RKO (cell line): ENCODE results near the gene TMA16.
"Not testable (repeated sequence)": the region's sequence is repeated elsewhere in the genome, so short reads cannot be mapped to it uniquely, and the experiment has no call there.

Experiments
- DNase-seq: peaks from one replicate; pipeline ENCODE4 v3.0.0-alpha.2; 2016; ENCODE audit warnings: low spot score

Gene TMA16

GRCh38 chr4:163515198-163515597, 20.7 kb downstream of the TMA16 start:
- DNase-seq = no peak

DNA sequence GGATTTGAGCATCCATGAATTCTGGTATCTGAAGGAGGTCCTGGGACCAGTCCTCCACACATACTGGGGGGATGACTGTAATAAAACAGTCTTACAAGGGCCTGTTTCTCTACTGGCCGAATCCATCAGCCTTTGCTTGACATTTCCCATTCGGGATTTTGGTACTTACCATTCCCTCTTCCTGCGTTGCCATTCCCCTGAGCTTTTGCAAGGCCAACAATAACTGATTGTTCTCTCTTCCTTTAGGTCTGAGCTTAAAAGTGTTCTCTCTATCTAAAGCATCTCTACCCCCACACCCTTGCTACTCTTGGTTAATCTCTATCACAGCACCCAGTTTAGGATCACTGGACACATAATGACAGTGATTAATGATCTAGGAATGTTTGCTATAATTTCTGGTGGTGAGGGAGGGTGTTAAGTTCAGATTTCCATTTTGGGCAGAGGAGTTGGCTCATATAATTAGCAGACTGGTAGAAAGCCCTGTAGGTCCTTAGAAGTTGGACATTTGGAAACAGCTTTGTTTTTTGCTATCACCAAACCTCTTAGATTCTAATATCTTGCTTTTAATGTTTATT, 29.4 kb downstream of the TMA16 start:
- peak; percentile 12 for DNase-seq

GRCh38 chr4:163525982-163526381, 31.5 kb downstream of the TMA16 start:
- no peak for DNase-seq

- peak; percentile 62 for DNase-seq
Measured at GRCh38 chr4:163527172-163527571, 32.7 kb downstream of the TMA16 start.

DNA sequence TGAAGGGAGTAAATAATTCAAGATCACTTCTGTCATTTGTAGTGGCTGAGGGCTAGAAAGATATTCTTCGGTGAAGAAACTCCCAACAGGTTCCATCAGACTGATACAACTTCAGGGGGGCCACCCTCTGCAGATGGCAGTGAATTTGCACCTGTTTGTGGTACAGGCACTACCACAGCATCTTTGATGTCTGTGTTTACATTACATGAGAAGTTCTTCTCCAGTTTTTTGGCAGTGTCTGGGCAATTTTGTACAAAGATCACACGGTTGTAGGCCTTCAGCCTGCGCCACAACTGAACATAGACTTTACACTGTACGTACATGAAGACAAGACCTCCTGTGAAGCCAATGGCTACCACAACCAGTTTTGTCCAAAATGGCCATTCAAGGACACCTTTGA, 34.2 kb downstream of the TMA16 start:
- DNase-seq = no peak

DNA sequence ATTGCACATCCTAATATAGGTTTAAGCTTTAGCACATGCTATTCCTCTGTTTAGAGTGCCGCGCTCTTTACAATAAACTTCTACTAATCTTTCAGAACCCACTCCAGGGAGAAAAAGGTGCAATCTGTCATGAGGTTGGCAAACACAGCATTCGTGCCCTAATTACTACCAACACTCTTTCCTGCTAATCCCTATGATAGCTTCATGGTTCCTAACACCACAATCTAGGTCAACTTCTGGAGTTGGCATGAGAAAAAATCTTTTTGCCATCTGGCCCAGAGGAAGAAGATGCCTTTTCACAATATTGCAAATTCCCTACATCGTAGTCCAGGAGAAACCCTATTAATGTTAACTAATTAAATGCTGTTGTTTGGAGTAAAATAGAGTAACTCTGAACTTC, 39.6 kb downstream of the TMA16 start:
- DNase-seq = no peak

- DNase-seq = no peak
Measured at GRCh38 chr4:163535657-163536056, 41.2 kb downstream of the TMA16 start.

- no peak for DNase-seq
Measured at GRCh38 chr4:163536091-163536490, 41.6 kb downstream of the TMA16 start.

DNA sequence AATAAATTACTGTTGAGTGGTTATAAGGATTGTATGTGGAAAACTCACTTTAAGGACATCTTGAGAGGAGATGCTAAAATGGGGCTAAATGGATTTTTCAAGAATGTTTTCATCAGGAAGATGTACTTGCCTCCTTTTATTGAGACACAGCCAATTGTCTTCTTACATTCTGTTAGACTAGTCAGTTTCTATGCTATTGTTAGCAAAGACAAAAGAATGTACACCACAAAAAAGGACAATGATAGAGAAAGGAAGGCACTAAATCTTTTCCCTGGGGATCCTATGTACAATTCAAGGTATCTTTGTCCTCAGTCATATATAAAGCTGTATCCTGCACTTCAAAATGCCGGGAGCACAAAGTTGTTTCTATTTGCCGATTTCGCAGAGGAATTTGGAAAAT, 42.6 kb downstream of the TMA16 start:
- no peak for DNase-seq

- DNase-seq = not testable (repeated sequence)
Measured at GRCh38 chr4:163538820-163539219, 44.3 kb downstream of the TMA16 start.

GRCh38 chr4:163540448-163540847, 46.0 kb downstream of the TMA16 start:
- no peak for DNase-seq

GRCh38 chr4:163540977-163541376, 46.5 kb downstream of the TMA16 start:
- no peak for DNase-seq

DNA sequence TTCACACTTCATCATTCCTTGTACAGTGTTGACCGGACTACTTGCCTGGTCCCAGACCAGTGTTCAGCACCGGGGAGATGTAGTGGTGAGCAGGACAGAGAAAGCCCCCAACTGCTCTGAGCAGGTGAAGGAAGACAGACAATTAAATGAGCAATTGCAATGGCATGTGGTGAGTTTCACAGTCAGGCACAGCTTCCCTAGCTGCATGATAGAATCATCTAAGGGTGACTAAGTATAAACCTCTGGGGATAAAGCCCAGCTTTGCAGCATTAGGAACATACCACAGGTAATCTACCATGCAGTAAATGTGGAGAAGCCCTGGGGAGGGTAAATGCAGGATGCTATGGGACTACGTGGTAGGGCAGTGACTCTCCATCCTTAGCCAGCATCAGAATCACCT, 47.8 kb downstream of the TMA16 start:
- peak; percentile 25 for DNase-seq

DNA sequence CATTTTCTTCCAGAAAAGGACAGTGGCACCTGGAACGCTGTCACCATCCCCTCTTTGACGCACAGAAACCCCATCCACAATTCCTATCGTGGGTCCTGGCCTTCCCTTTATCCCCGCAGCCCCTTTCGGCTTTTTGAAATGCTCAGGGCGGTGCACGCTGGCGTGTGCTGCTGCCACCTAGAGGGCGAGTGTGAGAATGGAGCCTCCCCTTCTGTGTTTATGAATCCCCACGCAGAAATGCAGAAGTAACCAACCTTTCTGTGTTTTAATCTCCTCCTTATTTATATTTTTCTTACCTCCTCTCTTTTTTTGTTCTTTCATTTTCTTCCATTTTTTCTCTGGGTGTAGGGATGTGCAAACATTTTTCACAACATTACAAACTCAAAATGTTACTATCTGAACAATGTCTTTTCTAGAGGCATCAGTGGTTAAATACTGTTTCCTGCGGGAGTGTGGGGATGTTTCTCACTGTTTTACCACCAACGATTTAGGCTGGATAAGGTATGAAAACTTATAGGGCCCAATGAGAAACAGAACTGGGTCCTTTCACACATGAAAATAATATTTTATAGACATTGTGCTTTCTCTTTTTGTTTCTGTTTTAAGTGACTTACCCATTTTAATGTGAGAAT, 50.0 kb downstream of the TMA16 start:
- peak; percentile 61 for DNase-seq

DNA sequence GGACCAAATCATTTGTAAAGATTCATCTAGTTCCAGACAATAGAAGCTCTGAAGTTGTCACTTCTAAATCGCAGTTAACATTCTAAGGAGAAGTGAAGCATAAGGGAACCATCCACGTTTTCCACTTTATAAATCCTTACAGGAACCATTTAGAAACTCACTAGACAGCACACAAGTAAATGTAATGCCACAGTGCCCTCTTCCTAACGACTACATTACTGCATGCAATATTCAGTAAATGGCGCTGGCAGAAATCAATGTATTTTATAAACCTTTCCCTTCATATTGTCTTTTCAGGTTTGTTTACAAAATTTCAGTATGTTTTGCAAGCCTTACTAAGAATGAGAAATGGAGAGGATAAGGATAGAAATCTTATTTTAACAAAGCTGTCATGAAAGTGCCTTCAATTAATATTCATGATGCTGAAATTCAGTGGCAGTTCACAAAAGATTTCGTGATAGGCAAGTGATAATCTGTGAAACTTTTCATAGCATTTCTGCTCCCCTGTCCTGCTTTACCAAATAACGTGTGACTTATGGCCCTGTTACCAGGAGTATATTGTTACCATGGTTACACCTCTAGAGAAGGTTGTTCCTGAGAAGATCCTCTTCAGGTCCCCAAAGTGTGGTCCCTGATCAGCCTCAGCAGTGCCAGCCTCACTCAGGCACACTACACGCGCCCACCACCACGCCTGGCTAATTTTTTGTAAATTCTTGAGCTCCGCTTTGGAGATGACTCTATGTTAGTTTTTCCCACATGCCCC, 54.2 kb downstream of the TMA16 start:
- DNase-seq = peak; percentile 82

DNA sequence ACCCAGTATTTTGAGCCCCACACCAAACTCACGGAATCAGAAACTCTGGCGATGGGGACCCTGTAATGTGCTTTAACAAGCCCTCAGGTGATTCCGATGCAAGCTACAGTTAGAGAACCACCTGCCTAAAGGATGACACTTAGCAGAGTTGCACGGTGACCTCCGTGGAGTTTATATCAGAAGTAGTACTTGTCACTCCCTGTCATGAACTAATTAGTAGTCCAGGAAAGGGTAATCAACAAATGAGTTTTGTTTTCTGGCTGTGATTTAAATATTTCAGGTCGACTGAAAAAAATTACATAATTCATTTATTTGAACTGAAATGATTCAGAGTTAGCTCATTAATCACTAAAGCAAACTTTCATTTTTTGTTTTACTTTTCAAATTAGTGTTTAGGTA, 56.4 kb downstream of the TMA16 start:
- no peak for DNase-seq

DNA sequence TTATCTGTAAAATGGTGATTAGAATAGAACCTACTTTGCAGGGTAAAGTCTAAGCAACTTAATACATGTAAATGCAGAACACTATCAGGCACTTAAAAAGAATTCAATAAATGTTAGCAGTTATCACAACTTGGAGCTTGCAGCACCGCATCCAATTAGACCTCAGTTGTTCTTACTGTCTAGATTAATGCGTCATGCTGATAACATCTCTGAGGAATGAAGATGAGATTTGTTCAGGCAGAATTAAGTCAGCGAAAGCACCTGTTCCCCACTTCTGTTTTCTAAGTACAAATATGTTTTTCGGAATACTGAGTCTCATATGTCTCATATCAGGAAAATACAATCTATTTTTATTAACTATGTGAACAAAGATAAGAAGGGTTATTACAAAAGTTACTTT, 58.7 kb downstream of the TMA16 start:
- DNase-seq = no peak

GRCh38 chr4:163554870-163555465, 60.5 kb downstream of the TMA16 start:
- DNase-seq = peak; percentile 56

GRCh38 chr4:163556177-163556576, 61.7 kb downstream of the TMA16 start:
- peak; percentile 27 for DNase-seq

- DNase-seq = no peak
Measured at GRCh38 chr4:163556650-163557391, 62.3 kb downstream of the TMA16 start.

DNA sequence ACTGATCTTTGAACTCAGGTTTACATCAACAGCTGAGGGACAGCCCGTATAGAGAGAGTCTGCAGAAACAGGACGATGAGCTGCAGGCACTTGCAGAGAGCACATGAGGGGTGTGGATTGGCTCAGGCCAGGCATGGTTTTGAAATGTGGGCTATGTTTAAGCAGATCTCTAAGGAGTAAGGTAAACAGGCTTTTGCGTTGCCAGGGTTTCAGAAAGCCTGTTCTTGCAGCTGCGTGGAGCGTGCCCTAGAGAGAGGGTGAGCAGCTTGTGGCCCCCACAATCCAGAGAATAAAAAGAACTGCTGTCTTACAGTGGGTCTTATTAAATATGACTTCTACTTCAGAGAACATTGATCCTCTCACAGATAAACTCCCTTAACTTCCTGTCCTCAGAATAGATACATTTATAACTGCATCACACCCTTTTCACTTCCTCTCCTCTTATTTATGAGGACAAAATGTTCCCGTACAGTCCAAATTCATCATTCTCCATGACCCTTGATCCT, 64.1 kb downstream of the TMA16 start:
- no peak for DNase-seq

- DNase-seq = no peak
Measured at GRCh38 chr4:163562496-163562895, 68.0 kb downstream of the TMA16 start.
